Measurements from ENCODE around the gene DBH.

DBH gene

DNA sequence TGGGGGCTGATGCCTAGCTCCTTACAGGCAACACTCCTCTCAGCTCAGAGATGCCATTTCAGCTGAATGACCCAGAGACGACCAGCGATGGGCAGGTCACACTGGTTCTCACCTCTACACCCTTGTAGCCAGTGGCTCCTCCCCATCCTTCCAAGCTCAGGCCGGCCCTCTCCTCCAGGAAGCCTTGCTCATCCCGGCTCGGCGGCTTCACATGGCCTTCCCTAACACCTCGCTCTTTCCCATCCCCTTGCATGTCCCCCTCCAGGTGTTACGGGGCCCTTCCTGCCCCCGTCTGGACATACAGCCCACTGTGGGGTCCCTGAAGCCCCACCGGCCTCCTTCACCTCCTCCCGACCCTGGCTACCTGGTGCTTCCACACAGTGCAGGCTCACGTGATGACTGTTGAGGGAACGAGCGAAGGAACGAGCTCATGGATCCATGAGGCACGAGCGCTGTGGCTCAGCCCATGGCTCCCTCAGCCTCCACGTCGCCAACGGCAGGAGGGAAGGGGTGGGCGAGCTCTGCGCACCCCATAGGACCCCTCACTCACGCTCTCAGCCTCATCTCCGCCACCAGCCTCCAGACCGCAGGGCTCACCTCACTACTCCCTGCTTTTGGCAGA, 56.3 kb downstream of the DBH start:
- no peak for DNase-seq (ENCODE audit: low read depth)
- no peak for TF ChIP-seq CTCF (IDR thresholded peaks at IDR 0.05; ENCODE audit: control insufficient read depth, extremely low read depth, insufficient read depth)

GRCh38 chr9:133693116-133693515, 57.0 kb downstream of the DBH start:
- no peak overlapping the region for H3K4me3 ChIP-seq (ENCODE audit: low read depth, low read length)
- no peak for TF ChIP-seq CTCF (IDR thresholded peaks at IDR 0.05; ENCODE audit: control insufficient read depth, extremely low read depth, insufficient read depth)
- no peak for DNase-seq (ENCODE audit: low read depth)

More for the DNA sequence above, 56.3 kb downstream of the DBH start:
- H3K4me3 ChIP-seq (ENCODE audit: low read depth, low read length): no peak overlapping the region

DNA sequence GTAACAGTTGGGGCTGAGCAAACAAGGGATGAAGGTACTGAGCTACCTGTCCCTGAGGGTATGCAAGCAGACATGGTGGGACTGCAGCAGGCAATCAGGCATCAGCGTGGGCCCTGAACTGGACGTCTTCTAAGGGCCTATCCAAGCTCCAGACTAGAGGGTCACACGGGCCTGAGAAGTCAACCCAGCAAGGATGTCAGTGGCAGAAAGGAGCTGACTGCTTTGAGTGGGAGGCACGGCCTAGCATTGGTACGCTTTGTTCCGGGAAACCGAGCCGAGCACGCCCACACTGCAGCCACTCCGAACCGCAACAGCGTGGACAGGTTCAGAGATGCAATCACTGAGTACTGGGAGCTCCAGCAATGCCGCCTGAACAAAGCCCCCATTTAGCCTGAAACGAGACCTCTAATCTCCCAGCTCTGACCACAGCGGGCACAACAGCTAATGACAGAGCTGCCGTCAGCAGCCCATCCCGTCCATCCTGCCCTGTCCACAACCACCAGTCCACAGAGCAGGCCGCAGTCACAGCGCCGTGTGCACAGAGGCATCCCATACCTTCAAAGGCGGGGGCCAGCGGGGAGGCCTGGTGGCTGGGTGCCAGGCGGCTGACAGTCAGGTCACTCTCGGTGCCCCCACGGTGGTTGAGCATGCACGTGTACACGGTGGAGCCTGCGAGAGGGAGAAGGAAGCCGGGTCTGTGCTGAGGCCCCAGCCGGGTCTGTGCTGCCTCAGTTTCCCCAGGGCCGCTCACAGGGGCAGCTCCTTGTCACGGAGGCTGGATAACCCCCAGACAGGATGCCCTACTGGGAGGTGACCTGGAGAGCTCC, 57.8 kb downstream of the DBH start:
- DNase-seq (ENCODE audit: low read depth): no peak

DNA sequence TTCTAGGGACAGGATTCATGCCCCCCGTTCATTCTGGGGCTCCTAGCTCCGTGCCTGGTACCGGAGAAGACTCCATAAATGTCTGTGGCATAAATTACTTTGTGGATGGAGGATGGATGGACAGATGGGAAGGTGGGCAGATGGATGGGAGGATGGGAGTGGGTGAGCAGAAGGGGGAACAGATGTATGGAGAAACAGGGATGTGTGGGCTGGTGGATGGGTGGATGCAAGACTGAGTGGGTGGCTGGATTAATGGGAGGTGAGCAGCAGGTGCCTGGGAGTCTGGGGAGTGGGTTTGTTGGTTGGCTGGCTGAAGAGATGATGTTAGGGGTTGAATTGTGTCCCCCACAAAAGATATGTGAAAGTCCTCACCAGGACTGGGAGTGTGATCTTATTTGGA, 58.5 kb downstream of the DBH start:
- TF ChIP-seq CTCF (IDR thresholded peaks at IDR 0.05; ENCODE audit: control insufficient read depth, extremely low read depth, insufficient read depth): no peak
- H3K4me3 ChIP-seq (ENCODE audit: low read depth, low read length): no peak overlapping the region
- DNase-seq (ENCODE audit: low read depth): no peak

More for the DNA sequence above, 57.8 kb downstream of the DBH start:
- no peak for TF ChIP-seq CTCF (IDR thresholded peaks at IDR 0.05; ENCODE audit: control insufficient read depth, extremely low read depth, insufficient read depth)
- no peak overlapping the region for H3K4me3 ChIP-seq (ENCODE audit: low read depth, low read length)

- no peak overlapping the region for H3K4me3 ChIP-seq (ENCODE audit: low read depth, low read length)
- TF ChIP-seq CTCF (IDR thresholded peaks at IDR 0.05; ENCODE audit: control insufficient read depth, extremely low read depth, insufficient read depth): no peak
- no peak for DNase-seq (ENCODE audit: low read depth)
These were observed 59.9 kb downstream of the DBH start for GRCh38 chr9:133696071-133696472.

DNA sequence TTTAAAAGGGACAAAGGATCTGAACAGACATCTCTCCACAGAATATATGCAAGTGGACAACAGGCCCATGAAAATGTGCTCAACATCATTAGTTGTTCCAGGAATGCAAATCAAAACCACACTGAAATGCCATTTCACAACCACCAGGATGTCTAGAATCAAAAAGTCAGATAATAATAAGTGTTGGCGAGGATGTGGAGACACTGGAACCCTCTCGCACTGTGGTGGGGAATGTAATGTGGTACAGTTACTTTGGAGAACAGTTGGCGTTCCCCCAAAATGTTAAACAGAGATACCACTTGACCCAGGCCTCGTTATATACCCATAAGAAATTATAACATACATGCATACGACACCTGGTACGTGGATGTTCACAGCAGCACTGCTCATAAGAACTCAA, 63.4 kb downstream of the DBH start:
- no peak for DNase-seq (ENCODE audit: low read depth)
- no peak for TF ChIP-seq CTCF (IDR thresholded peaks at IDR 0.05; ENCODE audit: control insufficient read depth, extremely low read depth, insufficient read depth)
- H3K4me3 ChIP-seq (ENCODE audit: low read depth, low read length): no peak overlapping the region
